Measurements from ENCODE around the gene SH3BP5.

The SH3BP5 gene

DNA sequence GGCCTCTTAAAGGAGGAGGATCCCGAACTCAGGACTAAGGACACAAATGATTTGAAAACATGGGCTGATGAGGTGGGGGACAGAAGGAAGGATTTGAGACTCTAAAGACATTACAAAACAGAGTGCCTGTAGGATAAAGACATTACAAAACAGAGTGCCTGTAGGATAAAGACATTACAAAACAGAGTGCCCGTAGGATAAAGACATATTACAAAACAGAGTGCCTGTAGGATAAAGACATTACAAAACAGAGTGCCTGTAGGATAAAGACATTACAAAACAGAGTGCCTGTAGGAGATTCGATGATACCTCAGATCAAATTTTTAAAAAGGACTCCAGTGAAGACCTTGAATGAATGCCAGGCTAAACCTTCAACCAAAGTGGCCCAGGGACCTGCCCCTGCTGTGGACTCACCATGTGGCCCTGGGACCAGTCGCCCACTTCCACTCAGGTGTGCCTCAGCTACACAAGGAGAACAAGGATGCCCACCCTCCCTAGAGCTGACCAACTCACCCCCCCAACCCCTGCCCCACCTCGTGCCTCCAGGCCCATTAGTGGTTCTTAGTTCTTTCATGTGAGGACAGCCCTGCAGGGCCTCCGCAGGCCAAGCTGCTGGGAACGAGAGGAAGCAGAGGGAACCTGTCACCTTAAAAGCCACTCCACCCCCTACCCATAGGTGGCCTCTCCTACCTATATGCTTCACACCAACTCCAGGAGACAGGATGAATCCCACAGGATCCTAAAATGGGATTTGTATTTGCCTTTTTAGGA is 59.8 kb downstream of the SH3BP5 start:
- DNase-seq = no peak

DNA sequence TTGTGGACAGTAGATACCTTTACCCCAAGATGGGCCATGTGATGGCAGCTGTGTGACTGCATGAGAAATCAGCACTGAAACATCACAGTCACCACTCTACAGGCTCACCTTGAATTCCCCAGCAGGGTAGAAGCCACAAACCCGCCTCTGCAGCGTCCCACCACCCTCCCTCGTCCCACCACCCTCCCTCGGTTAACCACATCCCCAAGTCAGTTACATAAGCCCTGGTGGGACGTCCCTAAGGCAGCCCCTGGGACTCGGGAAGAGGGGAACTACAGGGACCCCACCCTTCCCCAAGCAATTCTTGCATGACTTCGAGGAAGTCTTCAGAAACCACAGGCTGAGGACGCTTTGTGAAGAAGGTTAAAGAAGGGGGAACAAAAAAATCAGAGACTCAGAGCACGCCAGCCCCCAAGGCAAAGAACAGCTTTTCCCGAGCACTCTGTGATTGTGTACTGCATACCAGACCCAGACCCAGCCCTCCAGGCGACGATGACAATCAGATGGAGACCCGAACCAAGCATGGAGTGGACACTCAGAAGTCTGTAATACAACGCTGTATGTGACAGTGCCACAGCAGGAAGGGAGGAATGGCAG is 60.5 kb downstream of the SH3BP5 start:
- no peak for DNase-seq

DNA sequence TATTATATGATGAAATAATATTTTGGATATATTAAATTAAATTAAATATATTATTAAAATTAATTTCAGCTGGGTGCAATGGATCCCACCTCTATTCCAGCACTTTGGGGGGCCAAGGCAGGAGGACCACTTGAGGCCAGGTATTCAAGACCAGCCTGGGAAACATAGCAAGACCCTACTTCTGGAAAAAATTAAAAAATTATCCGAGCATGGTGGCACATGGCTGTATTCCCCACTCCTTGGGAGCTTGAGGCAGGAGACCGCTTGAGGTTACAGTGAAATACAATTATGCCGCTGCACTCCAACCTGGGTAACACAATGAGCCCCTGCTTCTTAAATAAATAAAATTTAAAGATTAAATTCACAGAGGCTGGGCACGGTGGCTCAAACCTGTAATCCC is 61.4 kb downstream of the SH3BP5 start:
- DNase-seq = no peak

DNA sequence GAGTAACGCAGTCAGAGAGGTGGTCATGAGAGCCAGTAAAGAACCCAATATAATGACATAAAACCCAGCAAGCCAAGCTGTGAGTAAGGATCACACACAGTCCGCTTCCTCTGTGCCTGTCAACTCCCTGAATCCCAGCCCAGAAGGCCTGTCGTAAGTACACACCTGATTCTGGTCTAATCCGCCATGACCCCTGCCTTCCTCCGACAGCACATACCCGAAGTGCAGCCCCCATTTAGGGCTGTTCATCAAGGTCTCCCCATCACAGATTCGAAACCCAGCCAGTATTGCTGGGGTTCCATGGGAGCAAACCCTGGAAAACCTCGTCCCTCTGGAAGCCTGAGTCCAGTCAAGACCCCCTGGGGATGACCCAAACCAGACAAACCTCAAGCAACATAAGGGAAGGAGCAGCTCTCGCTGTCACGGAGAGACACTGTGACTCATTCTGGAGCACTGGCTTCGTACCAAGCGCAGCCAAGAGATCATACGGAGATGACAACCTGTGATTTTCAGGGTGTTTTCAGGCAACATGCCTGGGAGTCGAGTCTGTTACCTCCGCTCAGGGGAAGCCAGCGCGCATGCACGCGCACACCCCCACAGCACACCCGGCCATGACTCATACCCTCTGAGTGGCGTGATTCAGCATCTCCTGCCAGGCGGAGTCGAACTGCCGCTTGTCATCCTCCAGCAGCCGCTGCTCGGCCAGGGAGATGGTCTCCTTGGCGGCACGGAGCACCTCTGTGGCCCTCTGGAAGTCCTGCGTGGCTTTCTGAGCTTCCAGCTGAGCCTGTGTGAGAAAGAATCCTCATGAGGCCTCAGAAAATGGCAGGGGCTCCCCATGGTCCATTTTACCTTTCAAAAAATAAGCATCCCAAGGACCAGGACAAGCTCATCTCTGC is 63.0 kb downstream of the SH3BP5 start:
- no peak for DNase-seq

- peak; percentile 16 for DNase-seq
Observed at GRCh38 chr3:15268033-15268631, 64.3 kb downstream of the SH3BP5 start.

- DNase-seq = no peak
Observed at GRCh38 chr3:15267502-15267901, 64.9 kb downstream of the SH3BP5 start.

DNA sequence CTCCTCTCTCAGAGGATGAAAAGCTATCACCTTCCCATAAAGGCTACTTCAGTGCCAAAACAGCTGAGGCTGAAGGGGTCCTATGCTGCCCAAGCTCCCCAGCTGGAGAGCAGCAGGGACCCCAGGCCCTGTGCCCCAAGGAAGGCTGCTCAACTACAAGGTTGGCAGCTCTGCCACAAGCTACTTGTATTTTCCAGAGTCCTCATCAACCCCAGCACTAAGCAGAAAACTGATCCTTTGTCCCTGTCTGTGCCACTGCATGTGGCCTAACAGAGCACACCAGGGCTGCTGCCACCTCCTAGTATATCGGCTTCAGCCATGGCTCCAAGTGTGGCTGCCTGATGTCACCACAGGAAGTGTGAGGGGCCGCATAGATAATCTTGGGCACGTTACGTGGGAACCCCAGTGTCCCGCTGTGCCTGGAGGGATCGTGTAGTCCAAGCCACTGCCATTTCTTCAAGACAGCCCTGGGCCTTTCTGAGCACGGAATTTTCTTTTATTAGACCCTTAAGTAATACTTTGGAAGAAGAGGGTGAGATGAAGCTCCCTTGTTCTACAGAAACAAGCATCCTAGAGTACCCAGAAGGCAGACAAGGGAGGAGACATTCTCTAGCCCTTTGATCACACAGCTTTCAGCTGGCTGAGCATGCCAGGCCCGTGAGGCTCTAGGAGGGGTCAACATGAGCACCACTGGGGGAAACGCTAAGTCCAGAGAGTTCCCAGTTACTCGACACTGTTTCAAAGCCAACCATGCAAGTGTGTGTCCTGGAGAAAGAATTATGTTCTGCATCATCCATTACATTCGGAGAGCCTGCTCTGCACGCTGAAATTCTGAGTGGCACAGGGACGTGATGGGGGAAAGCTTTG is 65.6 kb downstream of the SH3BP5 start:
- no peak for DNase-seq

DNA sequence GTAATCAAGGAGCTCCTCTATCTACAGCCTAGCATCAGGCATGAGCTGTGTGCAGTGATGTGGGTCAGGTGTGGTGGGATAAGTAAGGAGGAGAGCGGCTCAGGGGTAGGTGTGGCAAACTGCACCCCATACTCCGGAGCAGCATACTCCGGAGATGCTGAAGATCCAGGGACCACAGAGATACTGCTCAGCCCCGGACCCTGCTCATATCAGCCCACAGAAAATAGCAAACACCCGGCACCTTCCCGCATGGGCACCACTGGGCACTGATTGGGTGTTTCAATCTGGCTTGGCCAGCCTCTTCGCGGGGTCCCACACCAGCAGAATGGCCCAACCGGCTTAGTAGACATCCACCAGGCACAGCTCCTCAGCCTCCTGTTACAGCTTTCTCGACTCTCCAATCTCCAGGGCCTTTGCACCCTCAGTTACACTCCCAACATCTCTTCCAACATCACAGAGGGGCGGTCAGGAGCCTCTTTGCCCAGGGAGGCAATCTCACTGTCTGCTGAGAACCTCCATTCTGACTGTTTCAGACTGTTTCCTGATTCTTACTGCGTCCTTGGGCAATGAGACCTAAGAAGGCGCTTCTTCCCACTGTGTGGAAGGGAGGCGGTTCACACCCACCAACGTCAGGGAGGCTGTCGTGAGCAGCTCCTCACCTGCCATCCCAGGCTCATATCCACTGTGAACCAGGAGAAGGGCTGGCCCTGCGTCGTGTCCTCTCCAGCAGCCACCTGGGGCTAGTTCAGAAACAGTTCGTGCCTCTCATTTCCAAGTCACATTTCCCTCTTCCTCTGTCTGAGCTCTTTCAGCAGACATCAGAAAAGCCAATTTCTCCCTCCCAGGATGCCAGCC is 66.5 kb downstream of the SH3BP5 start:
- DNase-seq = no peak

DNA sequence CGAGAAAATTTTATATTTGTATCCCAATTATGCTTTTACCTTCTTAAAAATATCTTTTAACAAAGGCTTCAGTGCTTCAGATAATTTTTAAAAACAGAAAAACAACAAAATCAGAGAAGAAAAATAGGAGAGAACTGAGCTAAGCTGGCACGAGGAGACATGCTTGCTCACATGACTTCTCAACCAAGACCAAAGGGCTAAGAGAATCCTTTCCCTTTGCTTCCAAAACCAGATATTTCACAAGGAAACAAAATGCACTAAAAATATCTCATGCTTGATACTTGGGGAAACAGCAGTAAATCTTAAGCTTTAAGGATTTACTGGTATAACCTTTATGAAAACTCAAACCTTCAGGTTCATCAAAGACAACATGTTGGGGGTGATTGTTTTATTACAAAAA is 67.9 kb downstream of the SH3BP5 start:
- DNase-seq = no peak

DNA sequence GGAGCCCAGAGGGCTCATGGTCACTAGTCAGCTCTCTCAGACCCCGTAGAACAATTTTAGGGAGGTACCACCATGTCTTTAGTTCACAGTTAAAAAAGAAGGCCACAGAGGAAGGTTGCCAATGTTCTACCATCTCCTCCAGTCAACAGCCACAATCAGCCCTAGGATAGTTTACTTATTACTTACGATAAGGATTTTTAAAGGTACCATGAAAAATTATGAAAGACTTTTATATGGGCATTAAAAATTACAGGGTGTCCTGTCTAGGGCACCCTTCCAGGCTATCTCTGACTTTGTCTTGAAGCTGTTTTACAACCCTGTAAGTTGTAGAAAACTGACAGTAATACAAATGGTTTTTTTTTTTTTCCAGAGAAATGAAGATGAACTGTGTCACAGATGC is 68.5 kb downstream of the SH3BP5 start:
- DNase-seq = no peak

- no peak for DNase-seq
Observed at GRCh38 chr3:15263120-15263519, 69.3 kb downstream of the SH3BP5 start.

DNA sequence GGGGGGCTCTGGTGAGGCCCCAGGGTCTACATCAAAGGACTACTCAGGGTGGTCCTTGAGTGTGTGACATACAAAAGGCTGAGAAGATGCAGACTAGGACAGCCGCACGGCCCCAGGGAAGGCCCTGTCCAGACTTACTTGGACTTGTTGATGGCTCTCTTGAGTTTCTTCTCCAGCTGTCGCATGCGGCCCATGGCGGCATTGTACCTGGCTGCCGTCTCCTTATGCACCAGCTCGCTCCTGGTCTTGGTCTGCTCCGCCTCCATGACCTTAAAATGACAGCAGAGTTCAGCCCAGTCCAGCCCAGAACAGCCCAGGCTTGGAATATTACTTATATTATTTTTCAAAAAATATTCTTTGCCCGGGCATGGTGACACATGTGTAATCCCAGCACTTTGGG is 70.4 kb downstream of the SH3BP5 start:
- no peak for DNase-seq

- DNase-seq = no peak
Observed at GRCh38 chr3:15261274-15261673, 71.1 kb downstream of the SH3BP5 start.

GRCh38 chr3:15260531-15260930 is 71.9 kb downstream of the SH3BP5 start:
- DNase-seq = no peak

- no peak for DNase-seq
Observed at GRCh38 chr3:15258720-15259119, 73.7 kb downstream of the SH3BP5 start.

DNA sequence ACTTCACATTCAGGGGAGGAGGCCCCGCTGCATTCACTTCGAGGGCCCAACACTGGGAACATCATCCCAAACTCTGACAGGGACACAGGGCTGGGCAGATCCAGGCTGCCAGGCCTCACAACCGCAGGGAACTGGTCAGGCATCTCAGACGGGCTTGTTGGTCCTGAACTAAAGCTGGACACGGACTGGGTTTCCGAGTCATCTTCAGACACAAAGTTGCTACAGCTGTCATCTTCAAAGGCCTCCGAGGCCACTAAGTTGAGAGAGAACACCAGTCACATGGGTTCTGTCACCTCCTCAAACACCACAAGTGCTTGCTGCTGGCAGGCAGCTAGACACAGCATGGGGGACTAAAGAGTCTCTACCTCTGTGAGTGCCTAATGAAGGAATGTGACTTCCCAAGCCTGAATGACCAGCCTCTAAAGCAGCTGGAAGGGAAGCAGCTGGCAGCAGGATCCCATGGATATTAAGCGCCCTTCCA is 75.5 kb downstream of the SH3BP5 start:
- DNase-seq = no peak

DNA sequence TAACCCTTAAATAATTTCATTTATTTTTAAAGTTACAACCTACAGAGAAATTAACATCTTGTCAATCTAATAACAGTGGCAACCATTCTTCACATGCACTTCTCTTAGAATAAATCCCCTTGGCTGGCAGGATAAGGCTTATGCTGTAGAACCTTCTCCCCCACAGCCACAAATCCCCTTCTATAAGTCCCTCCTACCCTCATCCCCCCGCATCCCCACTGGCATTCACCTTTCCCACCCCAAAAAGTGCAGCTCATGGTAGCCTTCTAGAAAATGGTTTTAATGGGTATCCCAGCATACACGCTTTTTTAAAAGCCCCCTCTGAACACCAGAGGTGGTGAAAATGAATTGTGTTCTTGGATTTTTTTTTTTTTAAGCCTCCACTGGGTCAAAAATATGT is 77.2 kb downstream of the SH3BP5 start:
- DNase-seq = no peak

- DNase-seq = no peak
Observed at GRCh38 chr3:15253023-15253697, 79.2 kb downstream of the SH3BP5 start.

DNA sequence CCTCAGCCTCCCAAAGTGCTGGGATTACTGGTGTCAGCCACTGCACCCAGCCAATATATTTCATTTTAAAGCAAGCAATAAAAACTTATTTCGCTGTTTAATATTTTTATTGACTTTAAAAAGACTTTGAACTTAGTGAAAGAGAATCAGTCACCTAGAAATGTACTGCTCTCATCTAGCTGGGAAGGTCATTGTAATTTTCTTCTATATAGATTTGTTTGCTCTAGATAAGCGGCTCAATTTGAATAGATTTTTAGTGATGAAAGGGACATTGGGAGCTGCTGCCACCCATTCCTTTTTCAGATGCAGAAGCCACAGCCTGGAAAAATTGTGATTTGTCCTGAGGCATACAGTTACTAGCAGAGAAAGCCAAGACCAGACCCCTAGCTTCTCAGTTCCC is 86.2 kb downstream of the SH3BP5 start:
- DNase-seq = no peak

GRCh38 chr3:15243822-15244482 is 88.4 kb downstream of the SH3BP5 start:
- DNase-seq = no peak
